ENCODE measurements around the gene TEX19. TPM values are rescaled to one million over a fixed set of nuclear protein-coding genes. Genes with fewer than 3 reads are reported as not detected.

Gene TEX19
- total and polyA plus RNA-seq, 9 of the 15 experiments (the other 6 are each of a cell fraction or from before 2014, with no cell fraction given), result 0.10 to 4.9 (median 1.9) TPM

GRCh38 chr17:82330322-82331239 is 28.5 kb upstream of the TEX19 start:
- Histone ChIP-seq H3K27ac (ENCODE audit: extremely low read depth, low read depth, low read length) (no peak overlapping the region), H3K9me3 (replicated peaks; ENCODE audit: control insufficient read depth, insufficient read depth, low read depth, low read length) (no peaks in the 10 kb centered on the region), H3K27me3 (ENCODE audit: control insufficient read depth in 2 of 2, insufficient read depth in 2 of 2, low read length in 2 of 2) (no peaks in the 10 kb centered on the region), H3K79me2 (ENCODE audit: control insufficient read depth, insufficient read depth, low read length) (peaks cover 11% of the 10 kb centered on the region; the same call in 2 of the 3 replicates), H3K36me3 (ENCODE audit: control insufficient read depth, insufficient read depth, low read length) (no peaks in the 10 kb centered on the region), H3K9me1 (ENCODE audit: control insufficient read depth, insufficient read depth, low read length) (no peaks in the 10 kb centered on the region), H4K20me1 (replicated peaks; ENCODE audit: control insufficient read depth, insufficient read depth, low read length) (no peaks in the 10 kb centered on the region), H2AFZ (ENCODE audit: low read depth, low read length) (peak overlapping the region; percentile 9; the same call in 1 of the 2 replicates), H3K9ac (ENCODE audit: insufficient read depth in 1 of 2, low read depth in 2 of 2, low read length in 2 of 2) (peak overlapping the region in 1 of 2 experiments; percentile 85; a peak in 2 of 4 replicates), H3K4me3 (no peak overlapping the region), H3K4me2 (ENCODE audit: insufficient read depth, low read length) (no peak overlapping the region), H3K4me1 (replicated peaks in 1 of 2; ENCODE audit: control insufficient read depth in 2 of 2, insufficient read depth in 2 of 2, low read length in 2 of 2) (peaks cover 34 to 96% of the 10 kb centered on the region in 2 experiments)
- intact Hi-C loops (cut with micrococcal nuclease) (no loop called here), in situ Hi-C loops (cut with MboI) (no loop called here)
- FAIRE-seq (no peak), DNase-seq (ENCODE audit: extremely low read depth in 1 of 4, low spot score in 3 of 4) (peak in 2 of 4 experiments; percentile 59 to 68), ATAC-seq (no peak)
- no TSS peak for BruUV-seq (replicated peaks)
- 41% methylated on average over 26 of the region's 28 CpGs for WGBS (ENCODE audit: insufficient coverage, low coverage, missing lambda C conversion rate)
- ChIA-PET POLR2A (interaction anchor here (0.6 to 0.8 kb wide), 4 partner anchors 15 to 85 kb away, joined by 3 to 4 read pairs (median 3); no protein-coding TSS in a partner anchor), CTCF (ENCODE audit: low intra/inter-chr PET ratio) (no interaction called here)
- TF ChIP-seq CBFA2T3 (IDR thresholded peaks at IDR 0.05) (peak; percentile 59), GABPB2 (CRISPR knock-in tag; conservative IDR thresholded peaks at IDR 0.05) (no peak), MAZ (CRISPR knock-in tag; conservative IDR thresholded peaks at IDR 0.05 in 1 of 2, IDR thresholded peaks at IDR 0.05 in 1 of 2) (no peak), HEY1 (CRISPR knock-in tag; IDR thresholded peaks at IDR 0.05; ENCODE audit: borderline replicate concordance) (no peak), CBX5 (IDR thresholded peaks at IDR 0.05; ENCODE audit: borderline replicate concordance, low read depth) (no peak), TEAD2 (tag; IDR thresholded peaks at IDR 0.05) (no peak), SIN3B (IDR thresholded peaks at IDR 0.05; ENCODE audit: low read depth) (no peak), LEF1 (IDR thresholded peaks at IDR 0.05) (no peak), JUND (IDR thresholded peaks at IDR 0.05; ENCODE audit: borderline replicate concordance, low read depth, low read length) (no peak), JUND (tag; IDR thresholded peaks at IDR 0.05; ENCODE audit: borderline replicate concordance, low read depth, low read length) (no peak), PHTF2 (CRISPR knock-in tag; IDR thresholded peaks at IDR 0.05) (no peak), ZBTB33 (CRISPR knock-in tag; IDR thresholded peaks at IDR 0.05) (peak; percentile 98), ZEB2 (IDR thresholded peaks at IDR 0.05) (no peak), CGGBP1 (CRISPR knock-in tag; IDR thresholded peaks at IDR 0.05) (no peak), ZNF146 (CRISPR knock-in tag; IDR thresholded peaks at IDR 0.05; ENCODE audit: unreplicated experiment) (no peak), IFI16 (CRISPR knock-in tag; IDR thresholded peaks at IDR 0.05) (no peak), ZNF263 (CRISPR knock-in tag; IDR thresholded peaks at IDR 0.05; ENCODE audit: borderline replicate concordance) (peak; percentile 31; the same call in 1 of the 2 replicates), ZBTB7A (IDR thresholded peaks at IDR 0.05; ENCODE audit: borderline replicate concordance, control insufficient read depth, low read depth, low read length) (peak; percentile 48; the same call in 1 of the 2 replicates), MTA3 (IDR thresholded peaks at IDR 0.05; ENCODE audit: borderline replicate concordance) (no peak), ZNF668 (CRISPR knock-in tag; IDR thresholded peaks at IDR 0.05) (no peak), TEAD1 (CRISPR knock-in tag; IDR thresholded peaks at IDR 0.05) (no peak), CBFA2T2 (conservative IDR thresholded peaks at IDR 0.05) (peak; percentile 57)
